GM21367 (cell line): ENCODE data around the gene KRTAP19-1.
"Not testable (repeated sequence)": the region's sequence is repeated elsewhere in the genome, so short reads cannot be mapped to it uniquely, and the experiment has no call there.

Experiments
- ATAC-seq: cut with Tn5 transposase; IDR thresholded peaks from one replicate; pipeline ENCODE4 v1.9.1; 2021; ENCODE audit not compliant: unreplicated experiment

Gene KRTAP19-1

GRCh38 chr21:30480145-30480544, at the start of gene KRTAP19-1:
Gene KRTAP19-1, minus strand, starts transcription at chr21:30480367. Its CDS starts 50 bp downstream, at chr21:30480317.
- ATAC-seq: no peak

GRCh38 chr21:30518876-30519275, 38.7 kb upstream of the KRTAP19-1 start:
- ATAC-seq: no peak

- no peak for ATAC-seq
Observed at GRCh38 chr21:30515681-30516080, 35.5 kb upstream of the KRTAP19-1 start.

- not testable (repeated sequence) for ATAC-seq
Observed at GRCh38 chr21:30505621-30506205, 25.5 kb upstream of the KRTAP19-1 start.

GRCh38 chr21:30502041-30502440, 21.9 kb upstream of the KRTAP19-1 start, which contains the start of gene KRTAP19-5:
Gene KRTAP19-5, minus strand, starts transcription at chr21:30502141. Its CDS starts 51 bp downstream, at chr21:30502090.
- ATAC-seq: no peak

- no peak for ATAC-seq
Observed at GRCh38 chr21:30497065-30497464, 16.9 kb upstream of the KRTAP19-1 start, which contains the start of gene KRTAP19-4. Gene KRTAP19-4, minus strand, starts transcription at chr21:30497165. Its CDS starts 55 bp downstream, at chr21:30497110.

- no peak for ATAC-seq
Observed at GRCh38 chr21:30491963-30492428, 11.8 kb upstream of the KRTAP19-1 start, which contains the start of gene KRTAP19-3. Gene KRTAP19-3, minus strand, starts transcription at chr21:30492013. Its CDS starts 56 bp downstream, at chr21:30491957.

- ATAC-seq: no peak
Observed at GRCh38 chr21:30487336-30487735, 7.2 kb upstream of the KRTAP19-1 start, which contains the start of gene KRTAP19-2. Gene KRTAP19-2, minus strand, starts transcription at chr21:30487436. Its CDS starts 88 bp downstream, at chr21:30487348.

GRCh38 chr21:30486180-30486579, 6.0 kb upstream of the KRTAP19-1 start:
- no peak for ATAC-seq

- ATAC-seq: no peak
Observed at GRCh38 chr21:30482130-30482529, 2.0 kb upstream of the KRTAP19-1 start.

- no peak for ATAC-seq
Observed at GRCh38 chr21:30479259-30479658, 908 bp downstream of the KRTAP19-1 start.

GRCh38 chr21:30478004-30478403, 2.2 kb downstream of the KRTAP19-1 start:
- no peak for ATAC-seq

- no peak for ATAC-seq
Observed at GRCh38 chr21:30468900-30469714, 11.1 kb downstream of the KRTAP19-1 start.

- ATAC-seq: no peak
Observed at GRCh38 chr21:30463713-30464112, 16.5 kb downstream of the KRTAP19-1 start.

- no peak for ATAC-seq
Observed at GRCh38 chr21:30448514-30448913, 31.7 kb downstream of the KRTAP19-1 start.

- ATAC-seq: no peak
Observed at GRCh38 chr21:30447056-30447455, 33.1 kb downstream of the KRTAP19-1 start.

GRCh38 chr21:30444204-30444603, 36.0 kb downstream of the KRTAP19-1 start:
- ATAC-seq: no peak

GRCh38 chr21:30443226-30443625, 36.9 kb downstream of the KRTAP19-1 start:
- no peak for ATAC-seq

- no peak for ATAC-seq
Observed at GRCh38 chr21:30439975-30440374, 40.2 kb downstream of the KRTAP19-1 start, which contains the start of gene KRTAP15-1. Gene KRTAP15-1, plus strand, starts transcription at chr21:30440275. Its CDS starts 53 bp downstream, at chr21:30440328.

- no peak for ATAC-seq
Observed at GRCh38 chr21:30437010-30437565, 43.1 kb downstream of the KRTAP19-1 start.

- ATAC-seq: peak; percentile 77
Observed at GRCh38 chr21:30434033-30434631, 46.0 kb downstream of the KRTAP19-1 start.
